ENCODE measurements around the gene ELFN1. TPM values are rescaled to one million over a fixed set of nuclear protein-coding genes. Genes with fewer than 3 reads are reported as not detected.

ELFN1 gene
- polyA plus RNA-seq, 2 donors: 0.16 to 0.39 TPM

Other genes starting within 250 kb of the ELFN1 start
- 10 to 100 TPM; 20.9 to 50.7 TPM for gene MICALL2, start 210.8 kb upstream of the ELFN1 start, polyA plus RNA-seq
- 10 to 100 TPM; 36.6 to 42.2 TPM for gene INTS1, start 165.9 kb upstream of the ELFN1 start, polyA plus RNA-seq
- gene MAFK, start 139.6 kb upstream of the ELFN1 start, polyA plus RNA-seq: 10 to 100 TPM; 15.5 to 25.0 TPM
- 100 to 1,000 TPM in 1 of 2 donors, 10 to 100 TPM in 1; 80.2 to 187 TPM for gene TMEM184A, start 114.1 kb upstream of the ELFN1 start, polyA plus RNA-seq
- 10 to 100 TPM; 66.9 to 72.3 TPM for gene PSMG3, start 100.2 kb upstream of the ELFN1 start, polyA plus RNA-seq

Data from esophagus (tissue), 2 donors.